ENCODE results near the gene SAMD13. TPM values are rescaled to one million over a fixed set of nuclear protein-coding genes. Genes with fewer than 3 reads are reported as not detected.

Gene SAMD13
- total RNA-seq, 2 experiments from 2014 or later: 0.67 to 1.2 TPM

DNA sequence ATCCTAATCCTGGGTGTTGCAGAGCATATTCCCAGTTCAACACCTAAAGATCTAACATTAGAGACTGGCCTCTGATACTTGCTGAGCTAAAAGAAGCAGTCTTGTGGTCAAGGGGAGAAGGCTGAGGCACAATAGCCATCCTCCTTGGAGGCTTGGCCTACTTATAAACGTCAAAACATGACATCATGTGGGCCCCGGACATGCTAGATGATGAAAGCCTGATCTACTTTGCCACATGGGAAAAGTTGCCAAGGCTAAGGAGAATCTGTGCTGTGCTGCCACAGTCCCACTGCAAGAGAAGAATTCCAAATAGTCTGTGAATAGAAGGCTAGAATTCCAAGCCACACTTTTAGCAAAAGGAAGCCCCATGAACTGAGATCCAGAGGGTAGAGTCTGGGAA lies 43.9 kb upstream of the SAMD13 start:
- Mint-ChIP-seq H3K27me3 (no peaks in the 10 kb centered on the region), H3K36me3 (ENCODE audit: low read depth) (no peaks in the 10 kb centered on the region), H3K4me3 (no peak overlapping the region), H3K4me1 (ENCODE audit: low read depth) (no peaks in the 10 kb centered on the region), H3K27ac (no peak overlapping the region), H3K9me3 (no peaks in the 10 kb centered on the region)
- DNase-seq (no peak), ATAC-seq (no peak)
- ChIA-PET POLR2A (no interaction called here), CTCF (no interaction called here)
- intact Hi-C loops (cut with micrococcal nuclease): no loop called here
- TF ChIP-seq CTCF (IDR thresholded peaks at IDR 0.05): no peak

GRCh38 chr1:84259376-84259775 lies 42.1 kb upstream of the SAMD13 start:
- TF ChIP-seq CTCF (IDR thresholded peaks at IDR 0.05): no peak
- intact Hi-C loops (cut with micrococcal nuclease): no loop called here
- no peaks in the 10 kb centered on the region for H3K4me1 Mint-ChIP-seq (ENCODE audit: low read depth)
- ChIA-PET POLR2A (interaction anchor here (0.8 kb wide), 1 partner anchor 9 kb away, joined by 4 read pairs; no protein-coding TSS in a partner anchor), CTCF (no interaction called here)
- H3K9me3 Mint-ChIP-seq: no peaks in the 10 kb centered on the region
- DNase-seq (no peak), ATAC-seq (no peak)
- no peak overlapping the region for H3K4me3 Mint-ChIP-seq
- no peaks in the 10 kb centered on the region for H3K27me3 Mint-ChIP-seq
- no peaks in the 10 kb centered on the region for H3K36me3 Mint-ChIP-seq (ENCODE audit: low read depth)
- no peak overlapping the region for H3K27ac Mint-ChIP-seq

- ChIA-PET POLR2A (interaction anchor here (0.8 kb wide), 1 partner anchor 8 kb away, joined by 4 read pairs; no protein-coding TSS in a partner anchor), CTCF (no interaction called here)
- Mint-ChIP-seq H3K4me1 (ENCODE audit: low read depth) (no peaks in the 10 kb centered on the region), H3K36me3 (ENCODE audit: low read depth) (no peaks in the 10 kb centered on the region), H3K4me3 (no peak overlapping the region), H3K27ac (no peak overlapping the region), H3K9me3 (no peaks in the 10 kb centered on the region), H3K27me3 (no peaks in the 10 kb centered on the region)
- intact Hi-C loops (cut with micrococcal nuclease): no loop called here
- ATAC-seq: no peak
- no peak for DNase-seq
- no peak for TF ChIP-seq CTCF (IDR thresholded peaks at IDR 0.05)
Observed at GRCh38 chr1:84259989-84260388, 41.5 kb upstream of the SAMD13 start.

- ATAC-seq (no peak), DNase-seq (no peak)
- H3K27ac Mint-ChIP-seq: no peak overlapping the region
- ChIA-PET POLR2A (no interaction called here), CTCF (no interaction called here)
- no peaks in the 10 kb centered on the region for H3K9me3 Mint-ChIP-seq
- H3K27me3 Mint-ChIP-seq: no peaks in the 10 kb centered on the region
- no peak overlapping the region for H3K4me3 Mint-ChIP-seq
- intact Hi-C loops (cut with micrococcal nuclease): no loop called here
- H3K36me3 Mint-ChIP-seq (ENCODE audit: low read depth): no peaks in the 10 kb centered on the region
- no peak for TF ChIP-seq CTCF (IDR thresholded peaks at IDR 0.05)
- no peaks in the 10 kb centered on the region for H3K4me1 Mint-ChIP-seq (ENCODE audit: low read depth)
Observed at GRCh38 chr1:84260852-84261518, 40.5 kb upstream of the SAMD13 start.

- H3K4me3 Mint-ChIP-seq: no peak overlapping the region
- POLR2A ChIA-PET: interaction anchor here (0.5 kb wide), 1 partner anchor 124 kb away, joined by 3 read pairs; no protein-coding TSS in a partner anchor
- no peaks in the 10 kb centered on the region for H3K9me3 Mint-ChIP-seq
- CTCF ChIA-PET: interaction anchor here (1.0 kb wide), 1 partner anchor 16 kb away, joined by 3 read pairs; no protein-coding TSS in a partner anchor
- no peaks in the 10 kb centered on the region for H3K4me1 Mint-ChIP-seq (ENCODE audit: low read depth)
- no peaks in the 10 kb centered on the region for H3K27me3 Mint-ChIP-seq
- H3K36me3 Mint-ChIP-seq (ENCODE audit: low read depth): no peaks in the 10 kb centered on the region
- intact Hi-C loops (cut with micrococcal nuclease): no loop called here
- DNase-seq: no peak
- TF ChIP-seq CTCF (IDR thresholded peaks at IDR 0.05): no peak
- ATAC-seq: no peak
- no peak overlapping the region for H3K27ac Mint-ChIP-seq
Observed at GRCh38 chr1:84264961-84265360, 36.5 kb upstream of the SAMD13 start.
